GM21528 (cell line): Measurements from ENCODE around the gene S100A16.
A peak's percentile ranks its signal among the peaks of the same experiment; 100 is the strongest.

Source experiments
- ATAC-seq: cut with Tn5 transposase; IDR thresholded peaks from one replicate; pipeline ENCODE4 v1.9.1; 2021; ENCODE audit warnings: mild to moderate bottlenecking, moderate library complexity; ENCODE audit not compliant: unreplicated experiment, low FRiP score

The S100A16 gene

DNA sequence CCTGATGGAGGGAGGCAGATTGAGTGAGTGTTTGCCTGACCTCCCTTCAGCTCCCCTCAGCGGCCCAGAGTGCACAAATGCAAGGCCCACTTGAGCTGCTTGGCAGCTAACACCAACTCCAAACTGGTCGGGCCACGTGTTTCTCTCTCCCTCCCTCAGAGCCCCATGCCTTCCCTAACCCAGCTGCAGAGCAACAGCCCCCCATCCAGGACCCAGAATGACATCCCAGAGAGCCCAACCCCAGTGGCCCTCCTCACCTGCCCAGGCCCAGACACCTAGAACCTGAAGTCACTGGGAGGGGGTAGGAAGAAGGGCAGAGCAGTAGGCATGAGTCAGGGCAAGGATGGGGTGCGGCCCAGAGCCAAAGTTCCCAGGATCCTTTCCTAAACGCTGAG, 4.0 kb upstream of the S100A16 start:
- ATAC-seq, result no peak

DNA sequence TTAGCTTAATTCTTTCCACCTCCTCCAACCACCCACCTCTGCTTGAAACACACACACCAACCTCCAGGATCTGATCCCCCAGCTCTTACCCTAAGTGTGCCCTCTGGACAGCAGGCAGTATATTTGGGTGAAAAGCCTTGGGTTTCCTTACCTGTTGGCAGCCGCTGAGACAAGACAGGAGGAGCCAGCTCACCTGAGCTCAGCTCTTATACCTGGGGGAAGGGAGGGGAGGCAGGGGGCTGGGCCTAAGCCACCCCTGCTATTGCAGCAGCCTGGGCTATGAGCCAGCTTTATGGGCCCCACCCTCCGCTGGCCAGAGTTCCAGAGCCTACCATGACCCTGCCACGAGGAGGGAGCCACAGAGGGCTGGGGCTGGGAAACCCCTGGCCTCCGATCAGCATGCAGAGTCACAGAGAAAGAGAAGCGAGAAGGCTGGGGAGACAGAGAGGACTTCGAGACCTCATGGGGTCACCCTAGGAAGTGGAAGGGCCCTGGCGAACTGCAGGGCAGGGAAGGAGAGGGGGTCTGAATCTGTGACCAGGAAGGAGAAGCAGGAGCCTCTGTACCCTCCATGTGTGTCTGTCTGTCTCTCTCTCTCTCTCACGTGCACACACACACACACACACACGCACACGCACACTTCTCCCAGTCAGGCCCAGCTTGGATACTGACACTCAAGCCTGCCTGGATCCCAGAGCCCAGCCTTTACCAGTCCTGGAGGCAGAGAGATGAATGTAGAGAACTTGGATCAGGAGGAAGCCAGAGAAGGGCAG, 3.4 kb upstream of the S100A16 start, which contains the start of gene S100A14:
TSS of gene S100A14 (minus strand) at position 182 of the 773 bp plus-strand sequence. CDS start 467 bp downstream, outside the sequence.
- no peak for ATAC-seq

DNA sequence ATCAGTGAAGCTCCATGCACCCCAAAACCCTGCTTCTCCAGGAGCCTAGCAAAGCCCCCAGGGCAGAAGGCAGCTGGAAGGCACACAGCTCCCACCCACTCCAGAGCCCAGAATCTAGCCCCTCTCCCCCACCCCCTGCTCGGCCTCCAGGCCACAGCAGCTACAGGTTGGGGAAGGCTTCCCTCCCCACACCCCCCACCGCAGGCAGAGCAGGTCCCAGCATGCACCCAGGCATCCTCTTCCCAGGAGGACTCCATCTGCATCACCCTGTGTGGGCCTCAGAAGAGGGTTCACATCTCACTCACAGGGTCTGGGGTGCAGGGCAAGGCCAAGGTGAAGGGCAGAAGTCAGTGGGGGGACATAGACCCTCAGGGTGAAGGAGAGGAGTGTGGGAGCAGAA, 2.5 kb upstream of the S100A16 start:
- no peak for ATAC-seq

DNA sequence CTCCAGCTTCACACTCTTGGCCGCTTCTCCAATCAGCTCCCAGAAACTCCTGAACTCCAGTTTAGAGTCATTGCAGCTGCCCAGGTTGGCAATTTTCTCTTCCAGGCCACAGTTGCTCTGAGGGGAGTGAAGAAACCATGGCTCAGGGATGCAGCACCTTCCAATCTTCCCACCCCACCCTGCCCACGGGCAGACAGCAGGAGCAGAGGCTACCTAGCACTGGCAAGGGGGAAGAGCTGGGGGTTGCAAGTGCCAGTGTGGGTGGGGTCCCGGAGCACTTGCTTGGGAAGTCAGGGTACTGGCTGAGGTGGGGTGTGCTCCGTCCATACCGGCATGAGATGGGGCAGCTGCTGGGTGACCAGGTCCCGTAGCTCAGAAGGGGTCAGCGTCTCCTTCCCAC, 2.0 kb upstream of the S100A16 start:
- ATAC-seq, result no peak

DNA sequence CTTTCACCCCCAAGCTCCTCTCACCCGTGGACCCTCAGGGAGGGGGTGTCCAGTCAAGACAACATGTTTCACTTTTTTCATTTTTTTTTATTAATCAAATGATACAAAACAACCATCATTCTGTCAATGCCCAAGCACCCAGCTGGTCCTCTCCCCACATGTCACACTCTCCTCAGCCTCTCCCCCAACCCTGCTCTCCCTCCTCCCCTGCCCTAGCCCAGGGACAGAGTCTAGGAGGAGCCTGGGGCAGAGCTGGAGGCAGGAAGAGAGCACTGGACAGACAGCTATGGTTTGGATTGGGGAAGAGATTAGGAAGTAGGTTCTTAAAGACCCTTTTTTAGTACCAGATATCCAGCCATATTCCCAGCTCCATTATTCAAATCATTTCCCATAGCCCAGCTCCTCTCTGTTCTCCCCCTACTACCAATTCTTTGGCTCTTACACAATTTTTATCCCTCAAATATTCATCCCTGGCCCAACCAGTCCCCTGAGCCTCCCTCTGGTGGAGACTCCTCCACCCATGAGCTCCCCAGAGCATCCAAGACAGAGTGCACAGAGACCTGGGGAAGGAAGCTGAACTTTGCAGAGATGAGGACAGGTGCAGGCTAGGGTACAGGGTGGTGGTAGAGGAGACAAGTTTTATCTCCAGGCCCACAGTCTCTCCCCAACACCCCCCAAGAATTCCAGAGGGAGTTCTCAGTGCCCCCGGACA, 1.4 kb upstream of the S100A16 start:
- no peak for ATAC-seq

DNA sequence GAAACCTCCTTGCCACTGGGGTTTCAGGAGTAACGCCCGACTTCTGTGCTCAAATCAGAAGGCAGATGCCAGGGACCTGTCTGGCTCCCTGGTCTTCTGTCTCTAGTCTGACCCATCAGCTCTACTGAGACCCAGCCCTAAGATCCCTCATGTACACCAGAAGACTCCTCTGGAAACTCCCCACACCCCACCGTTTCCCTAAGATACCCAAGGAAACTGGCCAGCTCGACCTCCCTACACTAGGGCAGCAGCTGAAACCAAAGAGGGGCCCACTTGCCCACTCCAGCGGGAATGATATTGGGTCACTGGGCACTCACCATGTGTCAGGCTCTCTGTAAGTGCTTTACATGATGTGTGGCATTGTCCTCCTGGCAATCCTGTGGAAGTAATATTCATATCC, 469 bp upstream of the S100A16 start:
- no peak for ATAC-seq

DNA sequence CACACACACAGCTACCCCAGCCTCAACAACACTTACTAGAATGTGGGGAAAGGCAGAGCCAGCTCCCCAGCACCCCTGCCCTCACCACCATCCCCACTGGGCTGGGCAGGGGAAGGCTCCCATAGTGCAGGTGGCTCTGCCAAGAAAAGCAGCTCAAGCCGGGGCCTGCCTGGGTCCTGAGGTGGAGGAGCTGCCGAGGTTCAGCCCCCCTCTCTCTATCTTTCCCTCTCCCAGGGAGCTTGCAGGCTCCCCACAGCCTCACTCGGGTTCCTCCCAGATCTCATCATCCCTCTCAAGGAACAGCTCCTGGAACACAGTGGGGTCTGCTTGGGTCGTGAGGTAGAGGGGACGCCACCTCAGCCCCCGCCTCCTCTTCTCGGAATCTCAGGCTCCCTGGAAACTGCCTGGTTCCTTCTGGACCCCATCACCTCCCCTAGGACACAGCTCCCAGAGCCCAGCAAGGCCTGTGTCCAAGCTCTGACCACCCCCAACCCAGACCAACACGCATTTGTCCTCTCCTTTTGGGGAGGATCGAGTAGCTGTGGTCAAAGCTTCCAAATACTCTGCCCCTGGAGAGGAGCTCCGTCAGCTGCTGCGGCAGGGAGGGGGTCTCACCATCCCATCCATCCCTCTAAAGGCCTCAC, 704 bp downstream of the S100A16 start:
- no peak for ATAC-seq

DNA sequence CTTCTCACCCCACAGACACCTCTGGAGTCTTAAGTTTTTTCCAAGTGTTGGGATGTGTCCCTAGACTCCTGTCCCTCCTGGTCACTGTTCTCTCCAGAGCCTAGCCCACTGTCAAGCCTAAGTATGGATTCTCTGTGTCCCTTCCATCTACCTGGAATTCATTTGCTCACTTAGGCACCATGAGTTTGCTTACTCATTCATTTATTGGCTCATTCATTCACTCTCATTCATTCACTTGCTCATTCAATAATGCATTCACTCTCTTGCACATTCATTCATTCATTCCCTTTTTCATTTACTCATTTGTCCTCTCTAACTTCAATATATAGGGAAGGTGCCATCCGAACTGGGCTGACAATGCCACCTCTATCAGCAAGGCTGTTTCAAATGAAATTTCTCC, 1.6 kb downstream of the S100A16 start:
- no peak for ATAC-seq

DNA sequence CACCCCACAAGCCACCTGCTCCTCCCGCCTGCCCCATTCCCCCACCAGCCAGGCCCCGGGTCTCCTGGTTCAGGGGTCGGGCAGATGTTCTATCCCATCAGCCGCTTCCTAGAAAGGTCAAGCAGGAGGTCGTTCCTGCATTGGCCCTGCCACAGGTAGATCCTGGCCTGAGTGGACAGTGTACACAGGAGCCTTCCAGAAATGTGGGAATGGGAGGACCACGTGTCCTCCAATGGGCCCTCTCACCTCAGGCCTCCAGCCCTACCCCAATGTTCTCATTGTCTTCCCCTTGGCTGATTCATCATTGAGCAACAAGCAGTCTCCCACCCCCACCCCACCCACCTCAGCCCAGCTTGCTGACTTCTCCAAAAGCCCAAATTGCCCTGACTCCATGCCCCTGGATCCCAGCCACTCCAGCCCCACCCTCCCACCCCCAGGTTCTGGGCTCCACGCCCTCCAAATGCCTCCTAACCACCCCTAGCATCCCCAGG, 2.1 kb downstream of the S100A16 start:
- ATAC-seq, result no peak

DNA sequence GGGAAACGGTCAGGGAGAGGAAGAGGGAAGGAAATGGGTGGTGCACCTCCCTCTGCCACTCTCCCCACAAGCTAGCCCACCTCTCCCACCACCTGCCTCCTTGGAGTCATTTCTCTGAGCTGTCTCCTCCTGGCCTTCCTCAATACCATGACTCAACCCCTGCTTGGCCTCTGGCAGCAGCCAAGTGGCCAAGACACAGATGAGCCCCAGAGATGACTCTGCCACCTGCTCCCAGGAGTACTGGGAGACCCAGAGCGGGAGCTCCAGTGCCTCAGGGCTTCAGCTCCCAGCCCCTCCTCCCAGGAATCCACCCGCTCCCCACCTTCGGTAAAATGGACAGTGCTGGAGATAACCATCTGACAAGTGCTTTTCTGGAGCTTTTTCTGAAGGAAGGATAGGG, 2.6 kb downstream of the S100A16 start:
- ATAC-seq, result no peak

DNA sequence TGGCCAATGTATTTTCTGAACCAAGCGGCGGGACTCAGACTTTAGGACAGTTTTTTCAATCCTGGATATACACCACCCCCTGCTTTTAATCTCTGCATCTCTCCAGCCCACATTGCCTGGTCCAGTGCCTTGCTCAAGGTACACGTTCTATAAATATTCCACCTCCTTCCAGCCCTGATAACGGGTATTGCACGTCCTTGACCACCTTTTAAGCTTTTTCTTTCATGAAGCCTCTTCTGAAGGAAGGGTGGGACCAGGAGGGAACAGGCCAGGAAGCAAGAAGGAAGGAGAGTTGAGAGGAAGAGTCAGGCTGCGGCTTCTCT, 3.4 kb downstream of the S100A16 start:
- no peak for ATAC-seq

DNA sequence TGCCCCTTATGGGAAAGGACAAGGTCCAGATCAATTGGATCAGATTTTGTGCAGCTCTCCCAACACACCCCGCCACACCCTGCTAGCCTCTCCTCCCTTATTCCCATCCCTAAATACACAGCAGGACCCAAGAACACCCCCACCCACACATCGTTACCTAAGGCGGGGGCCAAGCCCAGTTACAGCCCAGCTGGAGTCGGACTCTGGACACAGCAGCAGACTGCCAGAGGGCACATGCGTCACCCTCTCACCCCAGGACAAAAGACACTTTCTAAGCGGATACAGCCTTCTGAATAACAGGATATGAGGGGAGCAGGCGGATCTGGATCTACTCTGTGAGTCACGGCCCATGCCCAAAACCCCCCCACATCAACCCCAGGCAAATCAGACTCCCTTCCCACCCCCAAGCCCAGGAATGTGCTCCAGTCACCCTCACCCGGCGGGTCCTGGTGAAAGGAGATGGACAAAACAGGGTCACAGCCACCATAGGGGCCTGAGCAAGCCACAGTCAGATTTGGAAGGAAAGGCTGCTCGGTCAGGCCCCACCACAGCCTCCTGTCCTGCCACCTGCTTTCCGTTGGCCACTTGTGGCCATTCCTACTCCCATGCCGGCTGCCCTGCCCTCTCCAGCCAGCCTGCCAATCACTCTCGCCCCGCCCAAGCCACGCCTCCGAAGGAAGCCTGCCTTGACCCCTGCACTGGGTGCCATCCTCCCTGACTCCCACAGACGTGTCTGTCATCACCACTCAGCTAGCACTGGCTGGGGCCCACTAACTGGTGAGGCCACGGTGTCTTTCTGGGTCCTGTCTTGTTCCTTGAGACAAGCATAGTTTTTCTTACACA, 4.0 kb downstream of the S100A16 start:
- no peak for ATAC-seq

DNA sequence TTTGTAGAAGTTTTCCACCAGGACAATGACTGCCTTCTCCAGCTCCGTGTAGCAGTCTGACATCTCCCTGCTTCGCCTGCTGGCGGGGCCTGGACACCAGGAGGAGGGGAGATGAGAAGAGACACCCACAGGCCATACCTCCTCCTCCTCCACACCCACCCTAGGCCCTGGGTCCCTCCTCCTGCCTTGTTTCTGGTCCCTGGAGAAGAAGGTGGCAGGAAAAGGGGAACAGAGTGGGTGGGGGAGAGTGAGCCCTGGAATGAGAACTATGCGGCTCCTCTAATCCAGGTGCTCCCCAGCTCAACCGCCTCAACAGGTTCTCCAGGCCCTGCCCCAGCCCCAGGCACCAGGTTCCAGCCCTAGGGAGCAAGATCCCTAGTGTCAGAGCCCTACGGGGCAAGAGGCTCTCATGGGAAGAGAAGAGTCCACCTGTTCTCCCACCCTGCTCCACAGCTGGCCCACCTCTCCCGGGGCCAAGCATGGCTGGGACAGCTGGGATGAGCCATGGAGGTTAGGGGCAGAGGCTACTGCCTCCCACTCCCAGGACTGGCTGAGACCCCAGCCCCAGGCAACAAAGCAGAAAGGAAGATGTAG, 4.8 kb downstream of the S100A16 start:
- ATAC-seq, result no peak

DNA sequence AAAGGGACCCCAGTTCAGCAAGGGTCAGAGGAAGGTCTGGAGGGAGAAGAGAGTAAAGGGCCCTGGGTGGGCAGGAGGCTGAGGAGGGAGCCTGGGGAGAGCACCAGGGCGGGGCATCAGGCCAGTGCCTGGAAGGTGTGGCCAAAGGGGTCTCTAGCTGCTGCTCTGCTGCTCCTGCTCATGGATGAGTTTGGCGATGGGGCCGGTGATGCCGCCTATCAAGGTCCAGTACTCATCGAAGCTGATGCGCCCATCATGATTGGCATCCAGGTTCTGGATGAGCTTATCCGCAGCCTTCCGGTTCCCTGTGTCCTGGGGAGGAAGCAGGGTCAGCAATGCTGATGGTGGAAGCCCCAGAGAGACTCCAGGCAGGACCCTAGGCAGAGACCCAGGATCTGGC, 5.6 kb downstream of the S100A16 start:
- ATAC-seq, result no peak

DNA sequence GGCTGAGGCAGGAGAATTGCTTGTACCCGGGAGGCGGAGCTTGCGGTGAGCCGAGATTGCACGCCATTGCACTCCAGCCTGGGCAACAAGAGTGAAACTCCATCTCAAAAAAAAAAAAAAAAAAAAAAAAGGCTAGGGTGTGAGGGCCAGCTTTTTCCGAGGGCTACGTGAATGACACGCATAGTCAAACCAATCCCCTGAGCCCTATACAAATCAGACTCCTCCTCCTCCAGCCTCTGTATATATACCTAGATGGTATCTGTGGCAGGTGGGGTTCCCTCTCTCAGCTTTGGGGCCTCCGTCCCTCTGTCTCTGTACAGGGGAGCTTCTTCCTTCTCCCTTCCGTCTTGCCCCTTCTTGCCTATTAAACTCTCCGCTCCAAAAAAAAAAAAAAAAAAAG, 6.7 kb downstream of the S100A16 start:
- ATAC-seq, result no peak

DNA sequence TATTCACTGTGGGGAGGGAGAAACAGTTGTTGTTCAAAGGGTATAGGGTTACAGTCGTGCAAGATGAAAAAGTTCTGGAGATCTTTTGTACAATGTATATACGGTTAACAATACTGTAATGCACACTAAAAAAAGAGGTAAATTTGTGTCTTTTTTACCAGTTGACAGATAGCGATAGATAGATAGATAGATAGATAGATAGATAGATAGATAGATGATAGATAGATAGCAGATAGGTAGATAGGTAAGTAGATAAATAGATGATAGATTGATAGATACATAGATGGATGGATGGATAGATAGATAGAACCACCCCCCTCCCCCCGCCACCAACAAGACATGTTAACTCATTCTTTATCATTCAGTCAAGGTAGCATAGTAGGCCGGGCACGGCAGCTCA, 10.2 kb downstream of the S100A16 start:
- no peak for ATAC-seq

DNA sequence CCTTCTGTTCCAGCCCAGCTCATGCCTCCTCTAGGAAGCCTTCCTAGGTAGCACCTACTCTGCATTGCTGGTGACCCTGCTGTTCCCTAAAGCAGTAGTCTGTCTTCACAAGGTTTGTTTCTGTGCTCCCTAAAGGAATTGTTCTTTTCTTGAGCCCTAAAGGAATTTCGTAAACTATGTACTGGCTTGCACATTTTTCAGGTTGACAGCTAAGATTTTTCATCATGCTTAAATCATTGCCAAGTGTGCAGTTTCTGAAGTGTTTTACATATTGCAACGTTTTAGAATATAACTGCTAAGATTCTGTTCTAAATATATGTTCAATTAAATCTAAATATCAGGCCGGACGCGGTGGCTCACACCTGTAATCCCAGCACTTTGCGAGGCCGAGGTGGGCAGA, 13.1 kb downstream of the S100A16 start:
- no peak for ATAC-seq

DNA sequence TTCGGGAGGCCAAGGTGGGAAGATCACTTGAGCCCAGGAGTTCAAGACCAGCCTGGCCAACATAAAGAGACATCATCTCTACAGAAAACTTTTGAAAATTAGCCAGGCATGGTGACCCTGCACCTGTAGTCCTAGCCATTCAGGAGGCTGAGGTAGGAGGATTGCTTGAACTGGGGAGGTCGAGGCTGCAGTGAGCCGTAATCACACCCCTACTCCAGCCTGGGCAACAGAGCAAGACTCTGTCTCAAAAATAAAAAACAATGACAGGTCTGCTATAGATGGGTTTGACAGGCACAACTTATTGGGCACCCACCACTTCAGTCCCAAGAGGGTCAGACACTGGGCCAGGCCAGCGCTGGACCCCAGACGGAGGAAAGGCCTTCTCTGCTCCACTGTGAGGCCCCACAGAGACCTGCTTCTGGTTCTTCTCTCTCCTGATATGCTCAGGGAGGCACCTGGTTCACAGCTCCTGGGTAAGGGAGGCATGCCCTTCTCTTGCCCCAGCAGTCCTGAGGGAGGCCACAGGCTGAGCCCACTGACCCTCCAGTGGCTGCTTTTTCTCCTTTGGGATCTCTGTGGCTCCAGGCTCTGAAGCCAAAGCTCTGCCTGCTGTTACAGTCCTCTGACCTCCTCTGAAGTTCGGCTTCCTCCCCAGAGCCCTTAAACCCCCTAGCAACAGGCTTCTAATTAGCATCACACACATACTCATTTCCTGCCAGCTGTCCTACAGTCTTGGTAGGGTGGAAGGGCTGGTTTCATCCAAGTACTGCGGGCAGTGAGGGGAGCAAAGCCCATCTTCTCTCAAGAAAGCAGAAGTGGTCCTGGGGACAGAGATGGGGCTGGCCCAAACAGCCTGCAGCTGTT, 14.4 kb downstream of the S100A16 start:
- peak; percentile 96 for ATAC-seq

DNA sequence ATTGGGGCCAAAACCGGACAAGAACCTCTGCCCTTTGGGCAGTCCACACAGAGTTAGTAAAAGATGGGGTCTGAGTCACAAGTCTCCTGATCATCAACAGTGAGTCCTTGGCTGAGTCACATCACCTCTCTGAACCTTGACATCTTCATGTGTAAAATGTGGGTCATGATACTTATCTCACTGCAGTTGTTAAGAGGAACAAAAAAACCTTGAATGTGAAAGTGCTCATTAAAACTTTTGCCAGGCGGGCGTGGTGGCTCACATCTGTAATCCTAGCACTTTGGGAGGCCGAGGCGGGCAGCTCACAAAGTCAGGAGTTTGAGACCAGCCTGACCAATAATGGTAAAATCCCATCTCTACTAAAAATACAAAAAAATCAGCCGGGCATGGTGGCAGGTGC, 15.7 kb downstream of the S100A16 start:
- ATAC-seq, result no peak
